ENCODE data around the gene CD47.

- TF ChIP-seq CTCF (IDR thresholded peaks at IDR 0.05) (no peak), ZFX (IDR thresholded peaks at IDR 0.05; ENCODE audit: borderline replicate concordance) (no peak)
Observed at GRCh38 chr3:108042300-108042699, 48.5 kb downstream of the CD47 start.

All from 22Rv1 (cell line).